Sigmoid colon (tissue), 7 donors: ENCODE results near the gene KAZN. TPM values are rescaled to one million over a fixed set of nuclear protein-coding genes. Genes with fewer than 3 reads are reported as not detected.

Experiments
- DNase-seq: peaks from one replicate; pipeline ENCODE4 v3.0.0-alpha.2; 2019
- H3K27ac ChIP-seq, 4 donors: fragments of 200-600 bp; sonication (generic); one replicate each; pipeline ENCODE4 v1.5.1; 2016 to 2019; ENCODE audit warnings: mild to moderate bottlenecking in 1 of 4
- H3K27me3 ChIP-seq, 3 donors: fragments of 200-600 bp; sonication (generic); one replicate each; pipeline ENCODE4 v1.5.1; 2019; ENCODE audit warnings: mild to moderate bottlenecking in 1 of 3
- H3K36me3 ChIP-seq, 4 donors: fragments of 200-600 bp; sonication (generic); one replicate each; pipeline ENCODE4 v1.5.1; 2016 to 2019
- H3K4me1 ChIP-seq, 4 donors: fragments of 200-600 bp; sonication (generic); one replicate each; pipeline ENCODE4 v1.5.1; 2017 to 2019
- H3K4me3 ChIP-seq, 4 donors: fragments of 200-600 bp; sonication (generic); one replicate each; pipeline ENCODE4 v1.5.1; 2017 to 2019; ENCODE audit warnings: mild to moderate bottlenecking in 2 of 4, moderate library complexity in 1 of 4
- H3K9me3 ChIP-seq, 4 donors: fragments of 200-600 bp in 3 of 4; sonication (generic) in 3 of 4; one replicate each; pipeline versions ENCODE4 v1.5.1 to v1.6.1; 2013 to 2019
- CTCF ChIP-seq, 4 experiments: fragments of 450-650 bp in 3 of 4; fragments of 200-600 bp in 1 of 4; IDR thresholded peaks; one replicate each; pipeline ENCODE4 v1.5.1; 2016 to 2019; ENCODE audit warnings: antibody characterized with exemption in 4 of 4, mild to moderate bottlenecking in 3 of 4, moderate library complexity in 2 of 4
- EP300 ChIP-seq, 4 donors: sonication (generic); formaldehyde crosslinking; IDR thresholded peaks; one replicate each; pipeline ENCODE4 v1.6.1; 2017; ENCODE audit warnings: antibody characterized with exemption in 4 of 4
- POLR2A ChIP-seq, 2 donors: fragments of 450-650 bp; IDR thresholded peaks; one replicate each; pipeline ENCODE4 v1.6.1; 2016; ENCODE audit warnings: antibody characterized with exemption in 2 of 2, mild to moderate bottlenecking in 2 of 2, moderate library complexity in 2 of 2
- POLR2AphosphoS5 ChIP-seq, 4 donors: sonication (generic); formaldehyde crosslinking; IDR thresholded peaks; one replicate each; pipeline ENCODE4 v1.6.1; 2017; ENCODE audit warnings: antibody characterized with exemption in 4 of 4
- WGBS, 2 donors: extraction: QIAGEN DNeasy Blood & Tissue Kit; methylation state at CpG; one replicate each; pipeline ENCODE4 v1.1.7; 2013; 5-methylcytosine and 5-hydroxymethylcytosine counted together
- intact Hi-C: fragments of 100-400 bp; cut with DNase I; formaldehyde crosslinking; loops from one replicate; pipeline ENCODE4 v1.15.1; 2023
- polyA plus RNA-seq, 3 donors: library from polyadenylated mRNA; stranded (reverse); fragments of 200-250 nt; gene quantifications; one replicate each; pipeline ENCODE4 v1.2.3, GENCODE V29; 2013
- total RNA-seq, 4 donors: library from RNA; depleted of rRNA; stranded (reverse); fragments of >200 nt; gene quantifications; one replicate each; pipeline ENCODE4 v1.1.0, GENCODE V29; 2016
- donor health status: healthy with polysubstance abuse.
- donor health status: Bipolar disorder and iron deficiency.
- donor health status: healthy.

Gene KAZN
- total and polyA plus RNA-seq, 7 donors = 2.5 to 11.4 (median 5.6) TPM

GRCh38 chr1:15089258-15089992 is 490.9 kb downstream of the KAZN start:
- no peaks in the 10 kb centered on the region for H3K27me3 ChIP-seq
- peak overlapping the region in 2 of 4 donors; percentile 10 to 17 for H3K27ac ChIP-seq
- WGBS, 2 donors = 32 to 46% methylated on average over 4 of the region's 4 CpGs
- peaks cover 0 to 21% (median 15%) of the 10 kb centered on the region in 4 donors for H3K4me1 ChIP-seq
- intact Hi-C loops = no loop called here
- TF ChIP-seq CTCF (IDR thresholded peaks at IDR 0.05) = no peak
- TF ChIP-seq POLR2A (IDR thresholded peaks at IDR 0.05) = no peak
- TF ChIP-seq EP300 (IDR thresholded peaks at IDR 0.05) = no peak
- TF ChIP-seq POLR2AphosphoS5 (IDR thresholded peaks at IDR 0.05) = no peak
- H3K9me3 ChIP-seq = no peaks in the 10 kb centered on the region
- DNase-seq = no peak
- H3K36me3 ChIP-seq = no peaks in the 10 kb centered on the region
- H3K4me3 ChIP-seq = no peak overlapping the region

GRCh38 chr1:15090373-15090772 is 491.9 kb downstream of the KAZN start:
- no peak for TF ChIP-seq POLR2AphosphoS5 (IDR thresholded peaks at IDR 0.05)
- TF ChIP-seq CTCF (IDR thresholded peaks at IDR 0.05) = no peak
- no peak for TF ChIP-seq EP300 (IDR thresholded peaks at IDR 0.05)
- TF ChIP-seq POLR2A (IDR thresholded peaks at IDR 0.05) = no peak
- no peak for DNase-seq
- intact Hi-C loops = no loop called here
- H3K27me3 ChIP-seq = no peaks in the 10 kb centered on the region
- no peak overlapping the region for H3K4me3 ChIP-seq
- H3K9me3 ChIP-seq = no peaks in the 10 kb centered on the region
- no peak overlapping the region for H3K27ac ChIP-seq
- WGBS, 2 donors = 12 to 29% methylated on average over 13 of the region's 13 CpGs
- H3K4me1 ChIP-seq = peaks cover 0 to 21% (median 15%) of the 10 kb centered on the region in 4 donors
- no peaks in the 10 kb centered on the region for H3K36me3 ChIP-seq

GRCh38 chr1:15094056-15094455 is 495.6 kb downstream of the KAZN start:
- Histone ChIP-seq H3K27me3 (no peaks in the 10 kb centered on the region), H3K9me3 (no peaks in the 10 kb centered on the region), H3K4me1 (peaks cover 0 to 7% (median 4%) of the 10 kb centered on the region in 4 donors), H3K36me3 (no peaks in the 10 kb centered on the region), H3K4me3 (no peak overlapping the region), H3K27ac (no peak overlapping the region)
- WGBS, 2 donors = 94 to 95% methylated on average over 16 of the region's 16 CpGs
- TF ChIP-seq CTCF (IDR thresholded peaks at IDR 0.05) = no peak
- no peak for TF ChIP-seq POLR2AphosphoS5 (IDR thresholded peaks at IDR 0.05)
- no peak for TF ChIP-seq EP300 (IDR thresholded peaks at IDR 0.05)
- no peak for TF ChIP-seq POLR2A (IDR thresholded peaks at IDR 0.05)
- intact Hi-C loops = no loop called here
- no peak for DNase-seq

DNA sequence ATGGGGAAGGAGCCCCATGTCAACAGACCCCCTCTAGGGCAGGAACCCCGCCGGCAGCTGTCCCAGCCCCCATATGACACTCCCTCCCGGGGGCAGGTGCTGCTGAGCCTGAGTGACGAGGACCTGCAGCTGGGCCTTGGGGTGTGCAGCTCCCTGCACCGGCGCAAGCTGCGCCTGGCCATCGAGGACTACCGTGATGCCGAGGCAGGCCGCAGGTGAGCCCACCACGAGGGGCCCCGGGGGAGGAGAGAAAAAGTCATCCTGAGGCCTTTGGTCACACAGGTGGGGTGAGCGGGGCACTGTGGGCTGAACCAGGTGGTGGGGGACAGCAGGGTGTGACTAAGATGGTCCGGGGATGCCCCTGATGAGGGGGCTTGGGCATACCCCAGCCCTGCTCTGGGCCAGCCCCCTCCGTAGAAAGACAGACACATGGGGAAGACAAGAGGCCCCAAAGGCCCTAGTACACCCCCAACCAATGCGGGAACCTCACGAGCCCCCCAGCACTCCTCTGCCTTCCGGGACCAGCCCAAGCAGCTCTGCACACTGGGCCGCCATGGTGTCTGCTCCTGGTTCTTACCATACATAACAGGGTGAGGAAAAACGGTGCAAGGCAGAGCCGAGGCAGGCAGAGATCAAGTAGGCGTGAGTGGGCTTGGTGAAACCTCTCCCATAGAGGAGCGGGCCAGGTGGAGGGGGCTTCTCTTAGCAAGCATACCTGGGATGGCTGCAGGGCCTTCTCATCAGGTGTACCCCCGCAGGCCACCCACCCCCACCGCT is 496.4 kb downstream of the KAZN start:
- Histone ChIP-seq H3K27me3 (peaks cover 0 to 3% (median 0%) of the 10 kb centered on the region in 3 donors), H3K4me3 (no peak overlapping the region), H3K9me3 (no peaks in the 10 kb centered on the region), H3K4me1 (no peaks in the 10 kb centered on the region), H3K36me3 (no peaks in the 10 kb centered on the region), H3K27ac (no peak overlapping the region)
- WGBS, 2 donors = 92 to 94% methylated on average over 26 of the region's 26 CpGs
- DNase-seq = no peak
- intact Hi-C loops = no loop called here
- TF ChIP-seq POLR2AphosphoS5 (IDR thresholded peaks at IDR 0.05) = no peak
- TF ChIP-seq CTCF (IDR thresholded peaks at IDR 0.05) = no peak
- no peak for TF ChIP-seq POLR2A (IDR thresholded peaks at IDR 0.05)
- TF ChIP-seq EP300 (IDR thresholded peaks at IDR 0.05) = no peak
